AG09309 (cell line): Measurements from ENCODE around the gene TGFB3.

Experiments used
- DNase-seq: peaks from one replicate; pipeline ENCODE4 v3.0.0-alpha.2; 2010; ENCODE audit warnings: low read depth
- H3K4me3 ChIP-seq: 2 replicates; pipeline ENCODE4 v1.5.1; 2011; ENCODE audit warnings: mild to moderate bottlenecking, low read depth, low read length, moderate library complexity; ENCODE audit not compliant: control insufficient read depth
- TF ChIP-seq, protein P1 (sequence below): IDR thresholded peaks from 2 replicates; pipeline ENCODE4 v1.5.1; 2011; ENCODE audit warnings: mild to moderate bottlenecking, low read depth, low read length, inconsistent platforms; ENCODE audit not compliant: insufficient read depth, control insufficient read depth; ENCODE audit errors: missing control alignments

Gene TGFB3

DNA sequence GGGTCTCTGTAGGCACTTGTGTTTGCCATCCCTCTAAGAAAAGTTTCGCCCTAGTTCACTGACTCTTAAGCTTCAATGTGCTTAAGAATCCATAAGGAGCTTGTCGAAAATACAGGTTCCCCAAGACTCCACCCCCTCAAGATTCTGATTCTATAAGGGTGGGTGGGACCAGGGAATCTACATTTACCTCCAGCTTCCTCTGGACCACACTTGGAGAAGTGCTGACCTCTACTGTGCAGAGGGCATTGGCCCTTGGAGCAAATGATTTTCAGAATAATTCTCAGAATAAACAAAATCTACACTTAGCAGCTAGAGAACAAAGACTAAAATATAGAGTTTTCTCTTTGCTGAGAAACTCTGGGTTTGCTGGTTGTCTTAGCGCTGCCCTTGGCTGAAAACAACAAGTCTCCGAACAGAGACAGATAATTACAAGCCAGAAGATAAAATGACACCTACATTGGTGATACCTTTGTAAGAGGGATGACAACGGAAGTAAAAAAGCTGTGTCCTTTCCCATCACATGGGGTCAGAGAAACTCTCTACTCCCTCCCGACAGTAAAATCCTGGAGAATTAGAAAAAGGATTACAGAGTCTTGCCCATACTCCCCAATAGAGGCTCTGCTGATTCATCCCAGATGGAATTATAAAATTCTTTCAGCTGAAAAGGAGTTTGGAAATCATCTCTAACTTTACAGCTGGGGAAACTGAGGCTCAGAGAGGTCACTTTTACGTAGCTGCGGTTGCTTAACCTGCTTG lies 4.8 kb downstream of the TGFB3 start:
- H3K4me3 ChIP-seq: no peak overlapping the region
- TF ChIP-seq, protein P1, sequence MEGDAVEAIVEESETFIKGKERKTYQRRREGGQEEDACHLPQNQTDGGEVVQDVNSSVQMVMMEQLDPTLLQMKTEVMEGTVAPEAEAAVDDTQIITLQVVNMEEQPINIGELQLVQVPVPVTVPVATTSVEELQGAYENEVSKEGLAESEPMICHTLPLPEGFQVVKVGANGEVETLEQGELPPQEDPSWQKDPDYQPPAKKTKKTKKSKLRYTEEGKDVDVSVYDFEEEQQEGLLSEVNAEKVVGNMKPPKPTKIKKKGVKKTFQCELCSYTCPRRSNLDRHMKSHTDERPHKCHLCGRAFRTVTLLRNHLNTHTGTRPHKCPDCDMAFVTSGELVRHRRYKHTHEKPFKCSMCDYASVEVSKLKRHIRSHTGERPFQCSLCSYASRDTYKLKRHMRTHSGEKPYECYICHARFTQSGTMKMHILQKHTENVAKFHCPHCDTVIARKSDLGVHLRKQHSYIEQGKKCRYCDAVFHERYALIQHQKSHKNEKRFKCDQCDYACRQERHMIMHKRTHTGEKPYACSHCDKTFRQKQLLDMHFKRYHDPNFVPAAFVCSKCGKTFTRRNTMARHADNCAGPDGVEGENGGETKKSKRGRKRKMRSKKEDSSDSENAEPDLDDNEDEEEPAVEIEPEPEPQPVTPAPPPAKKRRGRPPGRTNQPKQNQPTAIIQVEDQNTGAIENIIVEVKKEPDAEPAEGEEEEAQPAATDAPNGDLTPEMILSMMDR: no peak
- no peak for DNase-seq

DNA sequence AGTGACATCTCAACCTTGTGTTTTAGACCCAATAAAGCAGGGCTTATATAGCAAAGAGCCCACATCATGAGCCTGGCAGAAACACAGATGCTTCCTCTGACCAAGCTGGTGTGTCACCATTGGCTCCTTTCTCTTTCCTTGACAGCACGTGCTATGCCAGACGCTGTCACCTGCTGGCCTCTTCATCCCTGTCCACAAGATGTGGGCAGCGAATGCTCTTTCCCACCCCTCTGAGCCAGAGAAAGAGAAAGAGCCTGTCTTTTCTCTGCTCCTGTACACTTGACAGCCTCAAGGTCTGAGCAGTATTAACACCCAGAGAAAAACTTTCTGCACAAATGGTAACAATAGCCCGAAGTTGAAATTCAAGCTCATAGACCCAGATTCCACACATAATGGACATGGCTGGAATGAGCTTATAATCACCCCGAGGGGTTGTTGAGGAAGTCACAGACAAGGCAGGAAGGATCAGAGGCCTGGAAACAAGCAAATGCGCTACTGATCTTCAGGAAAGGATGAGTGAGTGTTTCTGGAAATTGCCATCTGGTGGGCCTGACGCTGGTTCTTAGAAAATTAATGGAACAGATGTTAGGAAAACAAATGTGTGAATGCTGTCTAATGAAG lies 8.9 kb downstream of the TGFB3 start:
- TF ChIP-seq, protein P1: no peak
- DNase-seq: no peak

DNA sequence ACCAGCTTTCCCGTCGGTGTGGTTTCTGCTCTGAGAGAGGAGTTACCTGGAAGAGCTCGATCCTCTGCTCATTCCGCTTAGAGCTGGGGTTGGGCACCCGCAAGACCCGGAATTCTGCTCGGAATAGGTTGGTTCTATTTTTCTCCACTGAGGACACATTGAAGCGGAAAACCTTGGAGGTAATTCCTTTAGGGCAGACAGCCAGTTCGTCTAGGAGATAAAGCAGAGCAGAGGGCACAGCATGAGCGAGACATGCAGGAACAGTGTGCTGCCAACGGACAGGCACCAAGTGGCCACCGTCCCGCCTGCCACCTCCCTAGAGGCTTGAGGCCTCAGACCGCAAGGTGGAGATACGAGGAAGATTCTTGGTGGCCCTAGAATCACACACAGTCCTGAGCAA lies 10.3 kb downstream of the TGFB3 start:
- TF ChIP-seq, protein P1: no peak
- DNase-seq: no peak
- no peak overlapping the region for H3K4me3 ChIP-seq

More for the DNA sequence above, 8.9 kb downstream of the TGFB3 start:
- H3K4me3 ChIP-seq: no peak overlapping the region

DNA sequence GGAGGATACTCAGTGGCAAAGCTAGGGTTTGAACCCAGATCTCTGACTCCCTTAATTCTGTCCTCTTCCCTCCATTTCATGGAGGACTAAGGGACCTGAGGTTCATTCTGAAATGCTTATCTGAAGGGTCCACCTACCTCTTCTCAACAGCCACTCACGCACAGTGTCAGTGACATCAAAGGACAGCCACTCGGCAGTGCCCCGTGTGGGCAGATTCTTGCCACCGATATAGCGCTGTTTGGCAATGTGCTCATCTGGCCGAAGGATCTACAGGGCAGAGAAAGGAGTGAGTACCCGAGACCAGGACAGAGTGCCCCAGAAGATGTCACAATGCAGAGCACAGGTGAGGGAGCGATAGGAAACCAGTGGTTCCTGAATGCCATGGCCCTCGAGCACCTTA lies 10.8 kb downstream of the TGFB3 start:
- H3K4me3 ChIP-seq: no peak overlapping the region
- TF ChIP-seq, protein P1: no peak

DNA sequence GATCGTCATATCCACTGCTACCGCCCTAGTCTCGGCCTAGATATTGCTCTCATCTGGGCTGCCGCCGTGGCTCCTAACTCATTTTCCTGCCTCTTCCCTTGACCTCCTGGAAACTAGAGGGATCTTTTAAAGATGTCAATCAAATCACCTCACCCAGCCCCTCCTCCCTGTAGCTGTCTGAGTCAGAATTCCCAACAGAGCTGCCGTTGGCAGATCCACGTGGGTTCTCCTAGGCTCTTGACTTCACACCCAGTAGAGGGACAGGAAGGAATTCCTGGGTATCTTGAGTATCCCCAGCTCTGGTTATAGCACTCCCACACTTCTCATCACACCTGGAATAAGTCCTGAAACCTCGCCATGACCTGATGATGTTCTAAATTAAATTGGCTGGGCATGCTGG lies 11.9 kb downstream of the TGFB3 start:
- H3K4me3 ChIP-seq: no peak overlapping the region
- TF ChIP-seq, protein P1: no peak
- DNase-seq: no peak

More for the DNA sequence above, 10.8 kb downstream of the TGFB3 start:
- DNase-seq: no peak

DNA sequence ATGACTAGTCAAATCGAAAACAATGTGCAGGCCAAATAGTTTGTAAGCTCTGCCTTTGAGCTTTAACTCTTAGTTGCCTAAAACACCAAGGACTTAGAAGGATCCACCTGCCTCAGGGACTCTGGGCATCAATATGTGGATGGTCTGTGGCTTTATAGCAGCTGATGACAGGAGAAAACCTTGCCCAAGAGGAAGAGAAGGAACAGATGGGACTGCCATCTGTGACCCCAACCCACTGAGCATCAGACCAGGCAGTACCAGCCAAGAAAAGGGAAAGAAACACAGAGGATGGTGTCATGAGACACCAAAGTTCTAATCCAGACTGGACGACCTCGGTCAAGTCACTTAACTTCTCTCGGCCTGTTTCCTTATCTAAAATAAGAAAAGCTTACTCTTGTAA lies 12.7 kb downstream of the TGFB3 start:
- TF ChIP-seq, protein P1: no peak
- DNase-seq: no peak
- H3K4me3 ChIP-seq: no peak overlapping the region
